Lower leg skin (tissue), 3 donors: ENCODE measurements around the gene C22orf39.

Source experiments
- CTCF ChIP-seq, 3 donors: fragments of 450-650 bp; IDR thresholded peaks; one replicate each; pipeline ENCODE4 v1.5.1; 2016; ENCODE audit warnings: antibody characterized with exemption in 3 of 3, mild to moderate bottlenecking in 3 of 3, moderate library complexity in 2 of 3
- POLR2A ChIP-seq, 2 donors: fragments of 450-650 bp; IDR thresholded peaks; one replicate each; pipeline ENCODE4 v1.6.1; 2016 to 2017; ENCODE audit warnings: antibody characterized with exemption in 2 of 2, mild to moderate bottlenecking in 1 of 2, moderate library complexity in 1 of 2

GRCh38 chr22:19412478-19412877, 35.0 kb downstream of the C22orf39 start:
- TF ChIP-seq POLR2A (IDR thresholded peaks at IDR 0.05): no peak
- TF ChIP-seq CTCF (IDR thresholded peaks at IDR 0.05): no peak
